Amniotic epithelial cell (primary cell): ENCODE results near the gene TEDC2.
"Not testable (repeated sequence)": the region's sequence is repeated elsewhere in the genome, so short reads cannot be mapped to it uniquely, and the experiment has no call there.

Experiments
- DNase-seq: peaks from one replicate; pipeline ENCODE4 v3.0.0-alpha.2; 2010; ENCODE audit warnings: low read depth

The TEDC2 gene

DNA sequence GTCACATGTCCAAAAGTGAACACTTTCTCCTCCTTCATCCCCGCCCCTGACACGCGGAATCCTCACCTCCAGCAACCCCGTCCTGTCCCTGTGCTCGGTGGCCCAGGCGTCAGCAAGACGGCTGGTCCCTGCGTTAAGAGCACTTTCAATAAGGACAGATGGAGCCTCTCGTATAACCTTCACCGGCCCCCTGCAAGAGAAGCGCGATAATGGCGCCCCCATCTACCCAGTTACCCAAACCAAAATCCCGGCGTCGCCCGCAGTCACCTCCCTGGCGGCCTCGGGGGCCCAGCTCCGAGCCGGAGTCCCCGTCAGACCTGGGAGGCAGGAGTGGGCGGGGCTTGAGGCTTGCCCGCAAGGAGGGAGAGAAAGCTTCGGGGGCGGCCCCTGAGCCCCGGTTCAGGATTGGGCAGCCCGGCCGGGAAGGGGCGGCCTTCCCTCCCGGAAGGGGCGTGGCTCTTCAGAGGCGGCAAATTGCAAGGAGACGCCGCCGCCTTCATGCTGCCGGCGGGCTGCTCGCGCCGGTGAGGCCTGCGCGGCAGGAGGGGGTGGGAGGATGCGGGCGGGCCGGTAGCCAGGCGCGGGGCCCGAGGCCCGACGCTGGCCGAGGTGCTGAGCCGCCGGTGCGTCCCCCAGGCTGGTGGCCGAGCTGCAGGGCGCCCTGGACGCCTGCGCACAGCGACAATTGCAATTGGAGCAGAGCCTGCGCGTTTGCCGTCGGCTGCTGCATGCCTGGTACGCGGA lies at the start of gene TEDC2:
TEDC2 (plus strand) TSS at position 463 of the 744 bp plus-strand sequence; CDS start at position 499, 36 bp downstream.
- DNase-seq, result peak; percentile 83

DNA sequence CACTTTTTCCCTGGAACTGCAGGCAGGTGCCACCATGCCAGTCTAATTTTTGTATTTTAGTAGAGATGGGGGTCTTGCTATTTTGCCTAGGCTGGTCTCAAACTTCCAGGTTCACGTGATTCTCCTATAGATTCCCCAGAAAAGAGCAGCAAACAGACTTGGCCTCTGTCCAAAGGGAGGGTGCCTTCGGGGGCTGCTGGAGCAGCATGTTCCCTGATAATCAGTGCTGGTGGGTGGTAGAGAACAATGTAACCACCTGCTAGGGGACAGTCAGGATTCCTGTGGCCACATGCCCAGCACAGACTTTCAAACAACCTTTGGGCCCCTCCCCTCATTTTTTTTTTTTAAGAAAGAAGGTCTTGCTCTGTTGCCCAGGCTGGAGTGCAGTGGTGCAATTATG lies 44.8 kb upstream of the TEDC2 start:
- DNase-seq, result no peak

- DNase-seq, result peak; percentile 62
These were observed 39.9 kb upstream of the TEDC2 start for GRCh38 chr16:2420035-2420434.

DNA sequence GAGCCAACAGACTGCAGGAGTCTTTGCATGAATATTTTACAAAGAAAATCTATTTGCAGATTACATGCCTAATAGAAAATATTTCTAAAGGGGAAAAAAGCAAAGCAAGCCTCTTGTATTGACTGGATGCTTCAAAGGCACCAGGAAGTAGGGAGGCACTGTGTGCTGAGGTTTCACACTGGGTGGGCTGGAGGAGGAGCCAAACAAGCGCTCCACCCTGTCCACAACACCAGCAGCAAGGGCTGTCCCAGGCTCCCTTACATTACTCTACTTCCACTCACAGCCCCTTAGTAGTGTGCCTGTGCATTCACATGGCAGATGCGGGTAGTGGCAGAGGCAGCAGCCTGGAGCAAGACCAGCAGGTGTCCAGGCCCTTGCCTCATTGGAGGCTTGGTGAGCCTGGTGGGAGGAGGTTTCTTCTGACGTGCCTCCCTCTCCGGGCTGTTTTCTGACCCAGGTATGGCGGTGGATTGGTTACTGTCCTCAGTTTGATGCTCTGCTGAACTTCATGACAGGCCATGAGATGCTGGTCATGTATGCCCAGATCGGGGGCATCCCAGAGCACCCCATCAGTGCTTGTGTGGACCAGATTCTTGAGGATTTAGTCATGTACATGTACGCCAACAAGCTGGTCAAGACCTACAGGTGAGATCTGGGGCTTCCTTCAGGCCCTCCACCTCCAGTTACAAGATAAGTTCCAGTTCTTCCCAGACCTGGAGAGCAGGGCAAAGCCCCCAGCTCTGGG lies 37.6 kb upstream of the TEDC2 start:
- DNase-seq, result no peak

GRCh38 chr16:2424061-2425007 lies 35.6 kb upstream of the TEDC2 start:
- DNase-seq, result no peak

DNA sequence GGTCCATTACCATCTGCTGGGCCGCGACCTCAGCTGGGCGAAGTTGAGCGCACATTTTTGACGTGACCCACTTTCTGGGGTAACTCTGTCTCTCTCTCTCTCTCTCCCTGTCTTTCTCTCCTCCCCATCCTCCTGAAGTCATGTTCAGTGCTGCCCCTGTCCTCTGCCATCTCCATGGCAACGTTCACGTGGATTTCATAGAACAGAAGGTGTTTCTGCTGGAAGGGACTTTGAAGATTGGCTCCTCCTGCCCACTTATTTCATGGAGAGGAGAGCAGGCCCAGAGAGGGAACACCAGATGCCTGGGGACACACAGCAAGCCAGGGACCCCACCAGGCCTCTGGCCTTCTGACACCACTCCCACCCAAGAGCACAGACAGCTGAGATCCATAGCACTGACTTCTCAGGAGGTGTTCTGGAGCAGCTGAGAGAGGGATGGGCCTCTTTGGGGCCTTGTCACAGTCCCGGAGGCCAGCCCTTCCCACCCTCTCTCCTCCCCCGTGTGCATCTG lies 34.8 kb upstream of the TEDC2 start:
- no peak for DNase-seq

DNA sequence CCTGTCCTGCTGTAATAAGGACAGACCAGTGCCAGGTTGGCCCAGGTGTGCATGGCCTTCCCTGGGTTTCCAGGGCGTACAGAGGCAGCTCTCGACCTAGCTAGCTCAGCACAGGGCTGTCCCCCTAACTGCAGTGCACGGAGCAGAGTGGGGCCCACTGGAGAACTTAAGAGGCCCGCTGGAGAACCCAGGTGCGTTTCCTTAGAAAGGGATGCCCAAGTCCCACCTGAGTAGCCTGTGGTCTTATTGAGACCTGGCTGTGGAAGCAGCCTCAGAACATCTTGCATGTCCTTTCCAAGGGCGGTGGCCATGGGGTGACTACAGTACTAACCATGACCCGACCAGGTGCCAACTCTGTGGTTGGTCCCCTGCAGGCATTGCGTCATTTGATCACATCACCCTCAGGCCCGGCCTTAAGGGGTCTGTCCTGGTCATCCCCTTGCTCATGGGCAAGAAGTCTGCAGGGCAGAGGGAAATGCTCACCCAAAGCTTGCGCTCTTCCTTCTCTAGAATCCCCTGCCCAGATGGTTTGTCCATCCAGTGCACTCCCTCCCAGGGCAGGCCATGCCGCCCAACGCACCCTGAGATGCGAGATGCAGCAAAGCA lies 34.0 kb upstream of the TEDC2 start:
- no peak for DNase-seq

- no peak for DNase-seq
These were observed 33.0 kb upstream of the TEDC2 start for GRCh38 chr16:2426941-2427361.

GRCh38 chr16:2427526-2427925 lies 32.4 kb upstream of the TEDC2 start:
- DNase-seq, result no peak

DNA sequence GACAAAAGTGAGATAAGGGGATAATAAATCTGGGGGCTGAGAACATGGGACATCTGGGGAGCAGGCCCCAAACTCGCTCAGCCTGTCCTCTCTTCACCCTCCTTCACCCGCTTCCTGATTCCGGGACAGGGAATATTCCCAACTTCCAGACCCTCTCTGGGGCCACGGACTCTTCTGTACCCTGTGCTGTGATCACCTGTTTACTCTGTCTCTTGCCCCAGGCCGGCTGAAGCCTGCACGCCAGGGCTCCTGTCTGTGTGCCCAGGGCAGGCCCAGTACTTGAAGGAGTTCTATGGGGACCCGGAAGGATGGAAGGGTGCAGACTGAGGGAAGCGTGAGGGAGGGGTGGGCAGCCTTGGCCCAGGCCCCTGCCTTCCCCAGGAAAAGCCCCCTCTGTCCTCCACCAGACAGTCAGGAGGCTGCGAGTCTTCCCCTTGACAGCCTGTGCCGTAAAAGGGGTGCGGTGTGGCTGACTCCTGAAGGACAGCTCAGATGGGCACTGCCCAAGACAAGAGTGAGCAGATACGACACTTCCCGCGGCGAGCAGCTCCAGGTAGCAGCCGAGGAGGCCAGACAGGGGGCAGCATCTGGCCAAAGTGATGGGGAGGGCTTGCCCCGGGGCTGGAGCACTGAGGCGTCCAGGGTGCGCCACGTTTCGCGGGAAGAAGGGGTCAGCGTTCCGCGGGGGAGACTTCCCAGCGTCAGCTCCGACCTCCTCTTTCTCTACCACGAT lies 31.7 kb upstream of the TEDC2 start:
- peak; percentile 27 for DNase-seq

- DNase-seq, result no peak
These were observed 31.2 kb upstream of the TEDC2 start for GRCh38 chr16:2428784-2429033.

DNA sequence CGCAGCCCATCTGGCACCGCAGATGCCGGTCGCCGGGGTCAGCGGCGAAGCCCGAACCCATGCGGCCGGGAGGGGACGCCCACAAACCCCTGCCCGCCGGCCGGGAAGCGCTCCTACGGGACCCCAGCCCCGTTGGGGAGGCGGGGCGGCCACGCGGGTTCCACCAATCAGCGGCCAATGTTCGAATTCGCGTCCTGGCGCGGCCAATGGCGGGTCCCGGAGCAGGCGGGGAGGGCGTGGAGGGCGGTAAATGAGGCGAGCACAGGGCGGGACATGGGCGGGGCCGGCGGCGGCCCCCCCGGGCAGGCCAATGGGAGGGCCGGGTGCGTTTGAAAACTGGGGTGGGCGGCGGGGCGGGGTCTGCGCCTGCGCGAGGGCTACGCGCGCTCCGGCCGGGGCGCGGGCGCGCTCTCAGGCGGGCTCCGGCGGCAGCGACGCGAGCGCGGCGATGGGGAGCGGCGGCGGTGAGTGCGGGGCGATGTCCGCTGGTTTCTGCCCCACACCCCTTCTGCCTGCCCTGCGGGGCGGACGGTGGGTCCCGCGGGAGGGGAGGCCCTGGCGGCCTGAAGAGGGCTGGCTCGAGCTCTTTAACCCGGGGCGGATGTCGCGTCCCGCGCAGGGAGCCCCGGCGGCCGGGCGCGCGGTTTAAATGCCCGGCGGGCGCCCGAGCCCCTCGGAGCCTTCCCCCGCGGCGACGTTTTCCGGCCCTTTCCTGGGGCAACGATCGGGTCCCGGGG lies 30.7 kb upstream of the TEDC2 start, which contains the start of gene CCNF:
CCNF (plus strand) TSS at position 414 of the 737 bp plus-strand sequence; CDS start at position 449, 35 bp downstream.
- DNase-seq, result peak; percentile 88

DNA sequence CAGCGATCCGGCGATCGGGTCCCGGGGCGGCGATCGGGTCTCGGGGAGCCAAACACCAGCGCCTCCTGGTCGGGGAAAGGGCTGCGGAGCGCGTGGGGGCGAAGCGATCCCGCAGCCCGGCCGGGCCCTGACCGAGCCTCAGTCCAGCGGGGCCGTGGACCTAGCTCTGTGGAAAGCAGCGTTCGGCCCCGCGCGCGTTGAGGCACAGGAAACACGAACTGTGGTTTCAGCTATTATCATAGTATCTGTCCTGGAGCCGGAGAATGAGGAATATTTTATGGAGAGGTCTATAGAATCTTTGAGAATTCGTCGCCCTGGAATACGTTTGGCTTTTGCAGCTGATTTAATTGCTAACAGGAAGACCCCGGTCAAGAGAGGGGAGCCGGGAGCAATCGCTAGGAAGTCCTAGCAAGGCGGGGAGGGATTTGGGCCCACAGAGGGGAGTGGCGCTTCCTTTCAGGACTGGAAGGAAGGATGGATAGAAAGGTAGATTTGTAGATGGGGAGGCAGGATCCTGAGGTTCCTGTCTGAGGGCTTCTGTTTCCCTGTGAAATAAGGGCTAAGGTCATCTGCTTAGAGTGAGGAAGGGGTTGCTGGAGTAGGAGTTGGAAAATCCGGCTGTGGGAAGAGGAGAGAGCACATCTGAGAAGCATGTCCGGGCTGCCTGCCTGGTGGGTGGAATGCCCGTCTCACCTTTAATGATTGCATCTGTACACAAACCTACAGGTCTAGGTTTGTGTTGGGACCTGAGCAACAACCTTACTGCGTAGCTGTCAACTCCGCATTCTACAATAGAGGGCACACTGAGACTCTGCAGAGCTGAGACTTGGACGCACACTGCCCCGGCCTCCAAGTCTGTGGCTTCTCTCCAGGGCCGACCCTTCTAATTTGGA lies 29.9 kb upstream of the TEDC2 start:
- DNase-seq, result peak; percentile 18

GRCh38 chr16:2432286-2432685 lies 27.6 kb upstream of the TEDC2 start:
- DNase-seq, result no peak

- DNase-seq, result no peak
These were observed 27.0 kb upstream of the TEDC2 start for GRCh38 chr16:2432801-2433505.

DNA sequence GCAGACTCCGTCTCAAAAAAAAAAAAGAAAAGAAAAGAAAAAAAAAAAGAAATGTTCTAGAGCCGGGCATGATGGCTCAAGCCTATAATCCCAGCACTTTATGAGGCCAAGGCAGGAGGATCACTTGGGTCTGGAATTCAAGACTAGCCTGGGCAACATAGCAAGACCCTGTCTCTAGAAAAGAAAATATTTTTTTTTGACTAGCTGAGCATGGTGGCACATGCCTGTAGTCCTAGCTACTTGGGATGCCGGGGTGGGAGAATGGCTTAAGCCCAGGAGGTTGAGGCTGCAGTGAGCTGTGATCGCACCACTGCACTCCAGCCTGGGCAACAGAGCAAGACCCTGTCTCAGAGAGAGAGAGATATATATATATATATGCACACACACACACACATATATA lies 24.7 kb upstream of the TEDC2 start:
- not testable (repeated sequence) for DNase-seq

GRCh38 chr16:2436110-2436509 lies 23.8 kb upstream of the TEDC2 start:
- DNase-seq, result no peak

DNA sequence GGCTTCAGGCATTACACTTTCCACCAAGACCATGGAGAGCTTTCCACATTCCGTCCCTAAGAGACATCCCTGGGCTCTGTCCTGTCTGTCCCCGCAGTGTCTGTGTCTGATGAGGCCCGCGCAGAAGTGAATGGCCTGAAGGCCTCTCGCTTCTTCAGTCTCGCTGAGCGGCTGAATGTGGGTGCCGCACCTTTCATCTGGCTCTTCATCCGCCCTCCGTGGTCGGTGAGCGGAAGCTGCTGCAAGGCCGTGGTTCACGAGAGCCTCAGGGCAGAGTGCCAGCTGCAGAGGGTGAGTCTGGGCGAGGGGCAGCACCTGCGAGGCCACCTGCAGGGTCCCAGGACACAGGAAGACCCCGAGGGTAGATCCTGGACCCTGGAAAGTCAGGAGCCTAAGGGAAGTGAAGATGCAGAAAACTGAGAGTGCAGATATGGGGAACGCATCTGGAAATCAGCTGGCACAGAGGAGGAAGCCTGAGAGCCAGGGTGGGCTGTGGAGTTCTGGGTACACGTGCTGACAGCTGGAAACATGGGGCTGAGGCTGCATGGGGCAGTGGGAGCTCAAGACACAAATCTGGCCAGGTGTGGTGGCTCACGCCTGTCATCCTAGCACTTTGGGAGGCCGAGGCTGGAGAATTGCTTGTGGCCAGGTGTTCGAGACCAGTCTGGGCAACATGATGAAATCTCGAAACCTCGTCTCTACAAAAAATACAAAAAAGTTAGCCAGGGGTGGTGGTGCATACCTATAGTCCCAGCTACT lies 22.7 kb upstream of the TEDC2 start:
- DNase-seq, result no peak
